Activated T-cell treated with anti-CD3 and anti-CD28 coated beads, Interleukin-2, amount 50 U/mL, for 4 hours (primary cell): ENCODE results near the gene COL18A1. TPM values are rescaled to one million over a fixed set of nuclear protein-coding genes. Genes with fewer than 3 reads are reported as not detected.

ENCODE experiments used
- ATAC-seq, 2 donors: fragments of 200-7000 bp; cut with Tn5 transposase; one replicate each; pipeline ENCODE4 v1.10.0; 2021
- DNase-seq: peaks from one replicate; pipeline ENCODE4 v3.0.0-alpha.2; 2020
- H3K27me3 Mint-ChIP-seq: one replicate; pipeline ENCODE4 v1.8.0; 2021; ENCODE audit warnings: low read depth, mixed read lengths
- H3K36me3 Mint-ChIP-seq: one replicate; pipeline ENCODE4 v1.8.0; 2022; ENCODE audit warnings: mixed read lengths; ENCODE audit not compliant: insufficient read depth
- H3K4me1 Mint-ChIP-seq: one replicate; pipeline ENCODE4 v1.8.0; 2021; ENCODE audit warnings: low read depth, mixed read lengths
- H3K4me3 Mint-ChIP-seq: one replicate; pipeline ENCODE4 v1.8.0; 2021; ENCODE audit warnings: mild to moderate bottlenecking, moderate library complexity, mixed read lengths
- H3K9me3 Mint-ChIP-seq: one replicate; pipeline ENCODE4 v1.8.0; 2021; ENCODE audit warnings: mixed read lengths
- total RNA-seq, 3 donors: library from RNA; stranded (reverse); gene quantifications; one replicate each; pipeline ENCODE4 v1.2.1, GENCODE V29; 2021

Gene COL18A1
- total RNA-seq, 3 donors from 2014 or later = 15.0 to 19.9 (median 15.4) TPM

- Mint-ChIP-seq H3K4me3 (no peak overlapping the region), H3K36me3 (no peaks in the 10 kb centered on the region), H3K27me3 (no peaks in the 10 kb centered on the region), H3K4me1 (no peaks in the 10 kb centered on the region), H3K9me3 (no peaks in the 10 kb centered on the region)
- DNase-seq (no peak), ATAC-seq (no peak)
These were observed 51.0 kb downstream of the COL18A1 start for GRCh38 chr21:45455674-45456583.

GRCh38 chr21:45456584-45457160, 51.7 kb downstream of the COL18A1 start:
- Mint-ChIP-seq H3K4me1 (no peaks in the 10 kb centered on the region), H3K4me3 (no peak overlapping the region), H3K9me3 (no peaks in the 10 kb centered on the region), H3K36me3 (no peaks in the 10 kb centered on the region), H3K27me3 (no peaks in the 10 kb centered on the region)
- ATAC-seq (no peak), DNase-seq (no peak)

GRCh38 chr21:45457161-45457831, 52.3 kb downstream of the COL18A1 start:
- ATAC-seq = no peak
- Mint-ChIP-seq H3K9me3 (peaks cover 5% of the 10 kb centered on the region), H3K27me3 (no peaks in the 10 kb centered on the region), H3K4me3 (no peak overlapping the region), H3K4me1 (no peaks in the 10 kb centered on the region), H3K36me3 (no peaks in the 10 kb centered on the region)
- DNase-seq = no peak

GRCh38 chr21:45457832-45458172, 52.8 kb downstream of the COL18A1 start:
- Mint-ChIP-seq H3K4me1 (no peaks in the 10 kb centered on the region), H3K27me3 (no peaks in the 10 kb centered on the region), H3K4me3 (no peak overlapping the region), H3K36me3 (no peaks in the 10 kb centered on the region), H3K9me3 (peaks cover 10% of the 10 kb centered on the region)
- DNase-seq (no peak), ATAC-seq (no peak)

- Mint-ChIP-seq H3K36me3 (no peaks in the 10 kb centered on the region), H3K4me3 (no peak overlapping the region), H3K9me3 (peaks cover 10% of the 10 kb centered on the region), H3K27me3 (peaks cover 2% of the 10 kb centered on the region), H3K4me1 (no peaks in the 10 kb centered on the region)
- no peak for ATAC-seq
- no peak for DNase-seq
These were observed 53.6 kb downstream of the COL18A1 start for GRCh38 chr21:45458281-45459170.

- ATAC-seq = no peak
- DNase-seq = no peak
- peaks cover 4% of the 10 kb centered on the region for H3K27me3 Mint-ChIP-seq
These were observed 54.4 kb downstream of the COL18A1 start for GRCh38 chr21:45459171-45460010.

GRCh38 chr21:45460011-45460565, 55.1 kb downstream of the COL18A1 start:
- no peak for DNase-seq
- no peaks in the 10 kb centered on the region for H3K4me1 Mint-ChIP-seq
- H3K9me3 Mint-ChIP-seq = peaks cover 10% of the 10 kb centered on the region
- no peaks in the 10 kb centered on the region for H3K36me3 Mint-ChIP-seq
- ATAC-seq = no peak
- H3K27me3 Mint-ChIP-seq = peaks cover 9% of the 10 kb centered on the region
- H3K4me3 Mint-ChIP-seq = no peak overlapping the region

More at GRCh38 chr21:45459171-45460010, 54.4 kb downstream of the COL18A1 start:
- peaks cover 10% of the 10 kb centered on the region for H3K9me3 Mint-ChIP-seq
- H3K36me3 Mint-ChIP-seq = no peaks in the 10 kb centered on the region
- H3K4me3 Mint-ChIP-seq = no peak overlapping the region
- H3K4me1 Mint-ChIP-seq = no peaks in the 10 kb centered on the region

- H3K4me1 Mint-ChIP-seq = peaks cover 2% of the 10 kb centered on the region
- no peaks in the 10 kb centered on the region for H3K36me3 Mint-ChIP-seq
- no peak overlapping the region for H3K4me3 Mint-ChIP-seq
- H3K9me3 Mint-ChIP-seq = peaks cover 10% of the 10 kb centered on the region
- no peak for DNase-seq
- ATAC-seq = no peak
- peaks cover 12% of the 10 kb centered on the region for H3K27me3 Mint-ChIP-seq
These were observed 55.8 kb downstream of the COL18A1 start for GRCh38 chr21:45460611-45461368.

GRCh38 chr21:45461369-45461750, 56.4 kb downstream of the COL18A1 start:
- no peaks in the 10 kb centered on the region for H3K36me3 Mint-ChIP-seq
- no peak for DNase-seq
- no peak overlapping the region for H3K4me3 Mint-ChIP-seq
- no peak for ATAC-seq
- peaks cover 2% of the 10 kb centered on the region for H3K4me1 Mint-ChIP-seq
- H3K27me3 Mint-ChIP-seq = peaks cover 12% of the 10 kb centered on the region
- peaks cover 10% of the 10 kb centered on the region for H3K9me3 Mint-ChIP-seq

GRCh38 chr21:45461806-45462341, 56.9 kb downstream of the COL18A1 start:
- Mint-ChIP-seq H3K27me3 (peaks cover 12% of the 10 kb centered on the region), H3K4me3 (no peak overlapping the region), H3K4me1 (peaks cover 2% of the 10 kb centered on the region), H3K36me3 (no peaks in the 10 kb centered on the region), H3K9me3 (peaks cover 10% of the 10 kb centered on the region)
- ATAC-seq = no peak
- DNase-seq = no peak

GRCh38 chr21:45463871-45464270, 58.9 kb downstream of the COL18A1 start:
- no peak overlapping the region for H3K4me3 Mint-ChIP-seq
- ATAC-seq = no peak
- H3K27me3 Mint-ChIP-seq = peaks cover 12% of the 10 kb centered on the region
- H3K4me1 Mint-ChIP-seq = peaks cover 2% of the 10 kb centered on the region
- H3K9me3 Mint-ChIP-seq = peaks cover 10% of the 10 kb centered on the region
- no peak for DNase-seq
- H3K36me3 Mint-ChIP-seq = no peaks in the 10 kb centered on the region

GRCh38 chr21:45464309-45464708, 59.3 kb downstream of the COL18A1 start:
- no peaks in the 10 kb centered on the region for H3K36me3 Mint-ChIP-seq
- no peak for ATAC-seq
- DNase-seq = no peak
- no peak overlapping the region for H3K4me3 Mint-ChIP-seq
- peaks cover 2% of the 10 kb centered on the region for H3K4me1 Mint-ChIP-seq
- H3K9me3 Mint-ChIP-seq = peaks cover 10% of the 10 kb centered on the region
- H3K27me3 Mint-ChIP-seq = peaks cover 12% of the 10 kb centered on the region
